Loucy (cell line): ENCODE results near the gene WWOX.

Experiments used
- EZH2phosphoT487 ChIP-seq: fragments of 200-600 bp; IDR thresholded peaks from 2 replicates; pipeline ENCODE4 v1.6.1; 2018; ENCODE audit warnings: antibody characterized with exemption, mild to moderate bottlenecking, moderate library complexity, borderline replicate concordance
- TF ChIP-seq, protein P1 (sequence below): fragments of 200-600 bp; sonication (generic); conservative IDR thresholded peaks from 2 replicates; pipeline ENCODE4 v1.5.1; 2014; ENCODE audit warnings: mild to moderate bottlenecking, antibody characterized with exemption, low read length

DNA sequence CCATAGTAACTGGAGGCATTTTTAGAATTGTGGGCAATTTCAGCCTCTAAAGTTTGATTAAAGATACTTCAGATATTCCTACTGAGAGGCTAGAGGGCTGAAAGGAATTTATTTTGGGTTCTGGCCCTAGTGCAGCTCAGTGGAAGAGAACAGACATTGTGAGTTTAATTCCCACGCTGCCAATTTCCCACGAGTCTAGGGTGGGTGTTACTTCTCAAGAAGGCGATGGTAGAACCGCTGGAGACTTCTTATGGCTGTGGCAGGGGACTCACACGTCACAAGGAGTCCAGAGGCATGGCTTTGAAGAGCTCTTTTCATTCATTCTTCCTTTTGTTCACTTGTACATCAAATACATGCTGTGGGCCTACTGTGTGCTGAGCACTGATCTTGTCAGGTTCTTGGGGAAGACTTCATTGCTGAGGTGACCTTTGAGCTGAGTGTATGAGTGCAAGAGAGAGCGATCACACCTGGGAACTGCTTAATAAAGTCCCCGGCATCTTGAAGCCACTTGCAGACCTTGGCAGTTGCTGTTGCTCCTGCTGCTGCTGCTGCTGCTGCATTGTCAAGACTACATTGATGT, 111.7 kb downstream of the WWOX start:
- TF ChIP-seq, protein P1, sequence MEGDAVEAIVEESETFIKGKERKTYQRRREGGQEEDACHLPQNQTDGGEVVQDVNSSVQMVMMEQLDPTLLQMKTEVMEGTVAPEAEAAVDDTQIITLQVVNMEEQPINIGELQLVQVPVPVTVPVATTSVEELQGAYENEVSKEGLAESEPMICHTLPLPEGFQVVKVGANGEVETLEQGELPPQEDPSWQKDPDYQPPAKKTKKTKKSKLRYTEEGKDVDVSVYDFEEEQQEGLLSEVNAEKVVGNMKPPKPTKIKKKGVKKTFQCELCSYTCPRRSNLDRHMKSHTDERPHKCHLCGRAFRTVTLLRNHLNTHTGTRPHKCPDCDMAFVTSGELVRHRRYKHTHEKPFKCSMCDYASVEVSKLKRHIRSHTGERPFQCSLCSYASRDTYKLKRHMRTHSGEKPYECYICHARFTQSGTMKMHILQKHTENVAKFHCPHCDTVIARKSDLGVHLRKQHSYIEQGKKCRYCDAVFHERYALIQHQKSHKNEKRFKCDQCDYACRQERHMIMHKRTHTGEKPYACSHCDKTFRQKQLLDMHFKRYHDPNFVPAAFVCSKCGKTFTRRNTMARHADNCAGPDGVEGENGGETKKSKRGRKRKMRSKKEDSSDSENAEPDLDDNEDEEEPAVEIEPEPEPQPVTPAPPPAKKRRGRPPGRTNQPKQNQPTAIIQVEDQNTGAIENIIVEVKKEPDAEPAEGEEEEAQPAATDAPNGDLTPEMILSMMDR = no peak
- no peak for TF ChIP-seq EZH2phosphoT487
